Activated CD4-positive, alpha-beta T cell treated with anti-CD3 and anti-CD28 coated beads for 24 hours (primary cell): ENCODE data around the gene SLC41A3.

Source experiments
- DNase-seq, 2 donors: peaks; one replicate each; pipeline ENCODE4 v3.0.0-alpha.2; 2020; ENCODE audit warnings: low read depth in 2 of 2

SLC41A3 gene

GRCh38 chr3:126026761-126027160 is 57.2 kb downstream of the SLC41A3 start:
- no peak for DNase-seq

GRCh38 chr3:126026277-126026751 is 57.6 kb downstream of the SLC41A3 start:
- DNase-seq: no peak

- DNase-seq: no peak
Observed at GRCh38 chr3:126025862-126026261, 58.1 kb downstream of the SLC41A3 start.

DNA sequence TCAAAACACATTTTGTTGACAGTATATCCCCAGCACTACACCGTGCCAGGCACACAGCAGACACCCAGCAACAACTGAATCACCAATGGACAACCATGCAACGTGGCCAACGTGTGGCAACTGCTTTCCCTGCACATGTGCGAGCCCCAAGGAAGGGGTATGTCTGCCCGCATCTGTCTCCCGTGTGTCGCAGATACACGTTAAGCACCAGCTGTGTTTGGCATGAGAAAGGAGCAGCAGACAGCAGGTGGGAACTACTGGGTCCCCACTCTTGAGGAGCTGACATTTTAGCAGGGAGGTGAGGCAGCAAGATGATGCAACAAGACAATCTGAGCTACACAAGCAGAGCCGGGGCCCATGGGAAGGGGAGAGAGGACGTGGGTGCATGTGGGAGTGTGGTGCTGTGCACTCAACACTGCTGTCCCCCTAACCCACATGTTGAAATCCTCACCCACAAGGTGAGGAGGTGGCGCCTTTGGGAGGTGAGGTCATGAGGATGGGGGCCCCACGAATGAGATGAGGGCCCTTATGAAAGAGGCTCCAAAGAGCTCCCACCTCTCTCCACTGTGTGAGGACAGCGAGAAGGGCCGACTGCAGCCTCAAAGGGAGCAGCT is 58.7 kb downstream of the SLC41A3 start:
- DNase-seq: no peak

DNA sequence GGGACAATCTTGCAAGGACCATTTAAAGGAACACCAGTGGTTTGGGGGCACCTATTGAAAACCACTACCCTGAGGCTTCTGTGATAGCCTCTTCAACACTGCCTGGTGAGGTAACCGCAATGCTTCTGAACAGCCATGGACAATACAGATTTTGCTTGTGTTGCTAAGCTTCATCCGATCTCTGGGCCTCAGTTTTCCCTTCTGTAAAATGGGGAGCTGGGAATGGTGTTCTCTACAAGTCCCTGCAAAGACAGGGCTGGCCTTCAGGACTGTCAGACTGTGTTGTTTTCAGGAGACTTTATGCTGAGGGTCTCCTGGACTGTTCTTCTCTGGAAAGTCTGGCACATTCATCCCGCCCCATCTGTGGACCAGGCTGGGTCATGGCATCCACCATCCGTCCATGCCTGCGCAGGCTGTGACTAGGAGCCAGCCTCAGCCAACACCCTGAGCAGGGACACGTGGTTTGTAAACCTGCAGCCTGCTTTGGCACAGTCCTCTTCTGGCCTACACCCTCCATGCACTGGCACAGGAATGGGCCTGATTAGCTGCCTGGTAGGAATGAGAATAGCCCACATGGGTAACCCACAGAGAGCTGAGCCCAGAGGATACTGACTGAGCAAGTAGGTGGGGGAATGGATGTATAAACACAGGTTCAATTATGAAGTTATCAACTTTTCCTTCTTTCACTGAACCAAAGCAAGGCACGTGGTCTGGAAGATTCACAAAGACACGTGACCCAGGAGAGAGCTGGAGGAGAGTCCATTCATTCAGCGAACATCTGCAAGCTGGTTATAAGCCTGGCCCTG is 59.7 kb downstream of the SLC41A3 start:
- no peak for DNase-seq

- DNase-seq: no peak
Observed at GRCh38 chr3:126023390-126023789, 60.5 kb downstream of the SLC41A3 start.

- DNase-seq: no peak
Observed at GRCh38 chr3:126022741-126023359, 61.1 kb downstream of the SLC41A3 start.

DNA sequence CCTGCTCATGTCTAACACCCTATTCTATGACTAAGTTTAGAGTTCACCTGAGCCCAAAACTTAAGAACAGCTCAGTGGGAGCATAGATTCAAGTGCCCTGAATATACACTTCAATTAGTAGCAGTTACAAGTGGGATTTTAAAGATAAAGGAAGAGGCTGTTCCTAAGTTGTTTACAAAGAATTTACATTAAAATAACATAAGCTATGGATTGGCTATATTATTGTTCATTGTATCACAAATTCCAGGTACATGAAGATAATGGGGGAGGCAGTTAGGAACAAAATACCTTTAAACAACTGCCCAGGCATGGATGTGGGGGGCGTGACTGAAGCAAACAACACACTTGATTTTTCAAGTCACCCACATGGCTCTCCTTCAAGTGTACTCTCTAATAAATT is 62.2 kb downstream of the SLC41A3 start:
- no peak for DNase-seq

- no peak for DNase-seq
Observed at GRCh38 chr3:126021224-126021623, 62.7 kb downstream of the SLC41A3 start.

- DNase-seq: no peak
Observed at GRCh38 chr3:126019683-126020082, 64.2 kb downstream of the SLC41A3 start.

DNA sequence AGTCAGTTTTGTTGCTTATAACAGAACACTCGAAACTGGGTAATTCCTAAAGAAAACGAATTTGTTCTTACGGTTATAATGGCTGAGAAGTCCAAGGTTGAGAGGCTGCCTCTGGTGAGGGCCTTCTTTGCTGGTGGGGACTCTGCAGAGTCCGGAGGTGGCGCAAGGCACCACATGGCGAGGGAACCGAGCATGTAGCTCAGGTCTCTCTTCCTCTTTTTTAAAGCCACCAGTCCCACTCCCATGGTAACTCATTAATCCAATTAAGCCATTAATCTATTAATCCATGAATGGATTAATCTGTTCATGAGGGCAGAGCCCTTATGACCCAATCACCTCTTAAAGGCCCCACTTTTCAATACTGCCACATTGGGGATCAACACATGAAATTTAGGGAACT is 64.9 kb downstream of the SLC41A3 start:
- no peak for DNase-seq

DNA sequence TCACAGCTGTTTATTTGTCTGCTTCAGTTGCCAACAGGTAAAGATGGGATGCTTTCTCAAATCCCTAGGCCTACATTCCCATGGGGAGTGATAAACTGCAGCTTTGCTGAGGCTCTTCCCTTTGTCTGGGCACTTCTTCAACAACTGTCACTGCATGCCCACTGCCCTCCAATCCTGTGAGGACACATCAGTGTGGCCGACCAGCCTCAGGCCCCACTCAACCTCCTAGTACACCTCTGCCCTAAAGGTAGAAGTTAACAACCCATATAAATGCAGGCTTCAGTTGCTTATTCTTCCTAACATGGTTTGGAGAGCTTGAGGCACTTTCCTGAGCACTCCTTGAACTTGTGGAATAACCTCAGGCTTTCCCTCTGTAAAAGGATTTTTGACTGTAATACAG is 65.4 kb downstream of the SLC41A3 start:
- no peak for DNase-seq

- DNase-seq: no peak
Observed at GRCh38 chr3:126017362-126017761, 66.6 kb downstream of the SLC41A3 start.

DNA sequence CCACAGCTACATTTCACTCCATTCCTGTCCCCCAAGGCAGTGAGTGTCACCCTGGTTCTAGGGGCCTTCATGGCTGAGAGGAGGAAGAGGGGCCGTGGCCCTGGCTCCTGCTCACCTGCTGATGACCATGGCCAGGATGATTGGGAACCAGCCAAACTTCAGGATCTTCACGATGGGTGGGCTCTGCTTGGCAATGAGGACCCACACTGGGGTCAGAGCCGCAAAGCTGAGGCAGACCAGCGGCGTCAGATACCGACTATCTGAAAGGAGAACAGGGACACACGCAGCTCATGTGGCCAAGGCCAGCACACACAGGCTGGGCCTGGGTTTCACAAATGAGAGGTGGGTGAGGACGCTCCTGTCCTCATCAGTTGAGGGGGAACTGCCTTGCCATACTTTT is 67.3 kb downstream of the SLC41A3 start:
- DNase-seq: no peak

DNA sequence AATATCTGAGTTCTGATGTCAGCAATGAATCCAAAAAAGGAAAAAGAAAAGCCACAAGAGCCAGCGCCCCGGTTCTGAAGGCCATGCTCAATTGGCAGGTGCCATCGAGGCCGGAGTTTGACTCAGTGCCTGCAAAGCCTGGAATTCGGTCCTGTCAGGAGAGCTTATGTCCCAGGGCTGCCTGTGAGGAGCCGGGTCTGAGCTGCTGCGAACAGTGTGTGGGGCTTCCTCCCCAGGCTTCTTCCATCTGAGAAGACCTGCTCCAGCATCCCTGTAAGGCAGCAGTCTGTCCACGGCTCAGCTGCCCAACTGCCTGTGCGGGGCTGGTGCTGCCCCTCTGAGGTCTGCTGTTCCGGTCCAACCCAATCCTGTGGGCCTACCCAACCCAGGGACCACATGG is 68.8 kb downstream of the SLC41A3 start:
- DNase-seq: no peak

DNA sequence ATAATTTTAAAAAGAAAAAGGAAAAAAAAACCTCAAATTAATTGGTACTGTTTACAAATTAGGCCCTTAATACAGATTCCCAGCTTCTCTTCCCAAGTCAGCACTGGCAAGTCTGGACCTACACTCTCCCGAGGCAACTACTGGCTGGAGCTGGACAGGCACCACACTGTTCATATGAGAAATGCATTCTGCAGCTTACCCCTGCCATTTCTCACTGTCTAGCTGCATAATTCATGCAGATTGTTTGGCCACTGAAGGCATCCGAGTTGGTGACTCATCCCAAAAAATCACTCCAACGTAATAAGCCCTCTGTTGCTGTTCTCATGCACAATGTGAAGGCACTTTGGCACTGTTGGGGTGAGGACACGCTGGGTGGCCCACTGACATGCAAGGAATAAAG is 69.7 kb downstream of the SLC41A3 start:
- DNase-seq: no peak

- DNase-seq: no peak
Observed at GRCh38 chr3:126013751-126014156, 70.2 kb downstream of the SLC41A3 start.

GRCh38 chr3:126009181-126009580 is 74.7 kb downstream of the SLC41A3 start:
- no peak for DNase-seq

- no peak for DNase-seq
Observed at GRCh38 chr3:126008219-126008618, 75.7 kb downstream of the SLC41A3 start.

DNA sequence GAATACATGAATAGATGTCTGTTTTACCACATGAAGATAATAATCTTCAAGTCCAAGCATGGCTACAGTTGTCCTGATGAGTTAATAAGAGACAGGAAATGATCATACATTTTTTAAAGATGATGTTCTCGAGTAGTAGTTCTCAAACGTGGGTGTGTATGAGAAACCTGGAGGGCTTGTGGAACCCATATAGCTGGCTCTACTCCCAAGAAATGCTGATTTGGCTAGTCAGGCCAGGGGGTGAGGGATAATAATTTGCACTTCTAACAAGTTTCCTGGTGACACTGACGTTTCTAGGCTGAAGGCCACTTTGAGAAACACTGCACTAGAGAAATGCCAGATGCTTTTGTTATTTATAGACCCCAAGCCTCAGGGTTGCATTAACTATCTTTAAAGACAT is 78.0 kb downstream of the SLC41A3 start:
- no peak for DNase-seq

DNA sequence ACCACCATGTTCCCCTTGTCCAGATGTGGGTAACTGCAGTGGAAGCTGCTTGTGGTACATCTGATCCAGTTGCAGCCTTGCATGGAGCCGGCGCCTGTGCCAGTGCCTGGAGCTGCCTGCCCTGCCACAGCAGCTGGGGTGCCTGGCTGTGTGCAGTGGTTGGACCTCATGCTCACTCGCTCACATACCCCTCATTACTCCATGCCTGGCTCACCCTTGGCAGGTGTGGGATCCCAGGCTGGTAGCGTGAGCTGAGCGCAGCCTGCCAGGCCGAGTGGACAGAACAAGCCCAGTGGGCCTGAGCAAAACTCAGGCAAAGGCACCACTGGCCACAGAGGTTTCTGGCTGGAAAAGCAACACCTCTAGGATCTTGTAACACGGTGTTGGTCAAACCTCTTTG is 79.2 kb downstream of the SLC41A3 start:
- DNase-seq: no peak

DNA sequence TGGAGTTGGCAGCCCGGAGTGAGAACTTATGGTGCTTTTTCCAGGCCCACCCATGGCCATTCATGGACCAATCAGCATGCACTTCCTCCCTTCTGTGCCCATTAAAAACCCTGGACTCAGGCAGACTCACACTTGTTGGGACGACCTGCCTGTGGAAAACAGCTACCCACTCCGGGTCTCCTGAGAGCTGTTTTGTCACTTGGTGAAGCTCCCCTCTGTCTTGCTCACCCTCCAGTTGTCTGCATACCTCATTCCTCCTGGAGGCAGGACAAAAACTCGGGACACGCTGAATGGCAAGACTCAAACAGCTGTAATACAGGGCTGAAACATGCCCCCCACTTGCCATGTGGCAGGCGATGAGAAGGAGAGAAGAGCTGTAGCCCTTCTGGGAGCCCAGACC is 79.7 kb downstream of the SLC41A3 start:
- no peak for DNase-seq
